PC-3 (cell line): ENCODE data around the gene HDAC10.

Experiments
- CTCF ChIP-seq: fragments of 300-600 bp; sonication (generic); conservative IDR thresholded peaks from 2 replicates; pipeline ENCODE4 v1.5.1; 2017; ENCODE audit warnings: antibody characterized with exemption, low read depth, mild to moderate bottlenecking, low read length
- EZH2phosphoT487 ChIP-seq: fragments of 300-600 bp; sonication (generic); IDR thresholded peaks from 2 replicates; pipeline ENCODE4 v1.6.1; 2018; ENCODE audit warnings: mild to moderate bottlenecking, antibody characterized with exemption, low read length, borderline replicate concordance

GRCh38 chr22:50274771-50275170 is 23.7 kb upstream of the HDAC10 start:
- TF ChIP-seq CTCF (no peak), EZH2phosphoT487 (no peak)
